DMS53 (cell line): ENCODE measurements around the gene KAZN.
A peak's percentile ranks its signal among the peaks of the same experiment; 100 is the strongest.

Experiments used
- DNase-seq: peaks from one replicate; lab custom pipeline; 2025; lab: John Stamatoyannopoulos, UW

The KAZN gene

GRCh38 chr1:14914351-14914988 lies 316.0 kb downstream of the KAZN start:
- DNase-seq = no peak

- peak; percentile 40 for DNase-seq
These were observed 317.0 kb downstream of the KAZN start for GRCh38 chr1:14915356-14916054.

GRCh38 chr1:14919289-14919688 lies 320.8 kb downstream of the KAZN start:
- no peak for DNase-seq

- no peak for DNase-seq
These were observed 321.3 kb downstream of the KAZN start for GRCh38 chr1:14919751-14920150.

- DNase-seq = no peak
These were observed 322.6 kb downstream of the KAZN start for GRCh38 chr1:14921057-14921456.

- DNase-seq = no peak
These were observed 324.6 kb downstream of the KAZN start for GRCh38 chr1:14922942-14923726.

GRCh38 chr1:14923727-14924452 lies 325.4 kb downstream of the KAZN start:
- no peak for DNase-seq

GRCh38 chr1:14924455-14925331 lies 326.2 kb downstream of the KAZN start:
- DNase-seq = no peak

GRCh38 chr1:14925336-14926136 lies 327.1 kb downstream of the KAZN start:
- DNase-seq = no peak

- no peak for DNase-seq
These were observed 327.7 kb downstream of the KAZN start for GRCh38 chr1:14926229-14926628.

GRCh38 chr1:14926818-14927575 lies 328.5 kb downstream of the KAZN start:
- no peak for DNase-seq

GRCh38 chr1:14928412-14928811 lies 329.9 kb downstream of the KAZN start:
- DNase-seq = no peak

- no peak for DNase-seq
These were observed 330.5 kb downstream of the KAZN start for GRCh38 chr1:14928886-14929546.

GRCh38 chr1:14929547-14930246 lies 331.2 kb downstream of the KAZN start:
- peak; percentile 37 for DNase-seq

- no peak for DNase-seq
These were observed 331.9 kb downstream of the KAZN start for GRCh38 chr1:14930247-14930965.

GRCh38 chr1:14932034-14932638 lies 333.7 kb downstream of the KAZN start:
- DNase-seq = no peak

- no peak for DNase-seq
These were observed 336.4 kb downstream of the KAZN start for GRCh38 chr1:14934867-14935266.
